CD4-positive, alpha-beta T cell treated with Interleukin-15 for 1 hour (primary cell): Measurements from ENCODE around the gene DDC.

ENCODE experiments used
- DNase-seq: peaks from one replicate; pipeline ENCODE4 v3.0.0-alpha.2; 2020

DDC gene

GRCh38 chr7:50450590-50451032 lies 114.6 kb downstream of the DDC start:
- no peak for DNase-seq

- peak; percentile 81 for DNase-seq
Observed at GRCh38 chr7:50449881-50450589, 115.2 kb downstream of the DDC start, which contains the start of gene FIGNL1. Gene FIGNL1 (minus strand): TSS chr7:50450350. CDS start chr7:50447287, 3,063 bp downstream.

- no peak for DNase-seq
Observed at GRCh38 chr7:50449501-50449880, 115.7 kb downstream of the DDC start.

- DNase-seq: no peak
Observed at GRCh38 chr7:50448823-50449222, 116.4 kb downstream of the DDC start.

- no peak for DNase-seq
Observed at GRCh38 chr7:50446542-50446960, 118.7 kb downstream of the DDC start.

GRCh38 chr7:50436133-50436806 lies 128.9 kb downstream of the DDC start:
- DNase-seq: no peak

GRCh38 chr7:50431722-50432305 lies 133.4 kb downstream of the DDC start:
- DNase-seq: no peak

GRCh38 chr7:50431316-50431715 lies 133.9 kb downstream of the DDC start:
- no peak for DNase-seq

- no peak for DNase-seq
Observed at GRCh38 chr7:50428911-50429310, 136.3 kb downstream of the DDC start.

- no peak for DNase-seq
Observed at GRCh38 chr7:50427518-50427917, 137.7 kb downstream of the DDC start.

- DNase-seq: no peak
Observed at GRCh38 chr7:50426280-50427045, 138.7 kb downstream of the DDC start.

- no peak for DNase-seq
Observed at GRCh38 chr7:50425318-50425717, 139.9 kb downstream of the DDC start.

GRCh38 chr7:50423860-50424259 lies 141.3 kb downstream of the DDC start:
- DNase-seq: no peak

GRCh38 chr7:50422858-50423257 lies 142.3 kb downstream of the DDC start:
- DNase-seq: no peak

- DNase-seq: no peak
Observed at GRCh38 chr7:50421043-50421442, 144.2 kb downstream of the DDC start.

GRCh38 chr7:50418526-50419290 lies 146.5 kb downstream of the DDC start:
- no peak for DNase-seq

- peak; percentile 75 for DNase-seq
Observed at GRCh38 chr7:50418086-50418515, 147.1 kb downstream of the DDC start.

GRCh38 chr7:50416527-50417182 lies 148.6 kb downstream of the DDC start:
- peak; percentile 46 for DNase-seq

- no peak for DNase-seq
Observed at GRCh38 chr7:50415844-50416364, 149.3 kb downstream of the DDC start.

GRCh38 chr7:50413561-50413960 lies 151.6 kb downstream of the DDC start:
- no peak for DNase-seq

GRCh38 chr7:50412973-50413372 lies 152.2 kb downstream of the DDC start:
- DNase-seq: no peak

GRCh38 chr7:50411332-50411731 lies 153.9 kb downstream of the DDC start:
- DNase-seq: no peak
